Activated naive CD8-positive, alpha-beta T cell treated with anti-CD3 and anti-CD28 coated beads, Interleukin-2, amount 50 U/mL, for 16 hours (primary cell): ENCODE data around the gene MGAT4C.
"Not testable (repeated sequence)": the region's sequence is repeated elsewhere in the genome, so short reads cannot be mapped to it uniquely, and the experiment has no call there.

Source experiments
- DNase-seq: peaks from one replicate; pipeline ENCODE4 v3.0.0-alpha.2; 2020; ENCODE audit warnings: low read depth, low spot score

Gene MGAT4C

DNA sequence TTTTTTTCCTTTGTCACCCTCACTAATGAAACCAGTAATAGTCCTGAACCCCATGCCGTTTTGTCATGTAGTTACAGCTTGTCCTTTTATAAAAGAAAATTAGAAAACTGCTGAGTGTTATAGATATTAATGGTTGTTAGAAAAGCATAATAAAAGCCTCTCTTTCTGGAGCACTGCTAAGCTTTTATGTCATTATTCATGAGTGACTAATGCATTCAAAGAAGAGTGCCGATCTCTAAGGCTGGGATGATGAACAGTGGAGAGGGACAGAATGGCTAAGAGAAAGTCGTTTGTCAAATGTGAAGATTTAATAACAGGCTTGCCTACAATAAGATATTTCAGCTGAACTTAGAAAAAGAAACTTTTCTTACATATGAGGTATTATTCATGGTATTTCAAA, 121.6 kb downstream of the MGAT4C start:
- no peak for DNase-seq

DNA sequence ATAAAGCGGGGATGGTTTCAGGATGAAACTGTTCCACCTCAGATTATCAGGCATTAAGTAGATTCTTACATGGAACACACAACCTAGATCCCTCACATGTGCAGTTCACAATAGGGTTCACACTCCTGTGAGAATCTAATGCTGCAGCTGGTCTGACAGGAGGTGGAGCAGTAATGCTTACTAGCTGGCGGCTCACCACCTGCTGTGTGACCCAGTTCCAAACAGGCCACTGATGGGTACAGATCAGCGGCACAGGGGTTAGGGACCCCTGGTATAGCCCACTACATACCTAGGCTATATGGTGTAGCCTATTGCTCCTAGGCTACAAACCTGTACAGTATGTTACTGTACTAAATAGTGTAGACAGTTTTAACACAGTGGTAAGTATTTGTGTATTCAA, 129.3 kb downstream of the MGAT4C start:
- DNase-seq, result not testable (repeated sequence)

DNA sequence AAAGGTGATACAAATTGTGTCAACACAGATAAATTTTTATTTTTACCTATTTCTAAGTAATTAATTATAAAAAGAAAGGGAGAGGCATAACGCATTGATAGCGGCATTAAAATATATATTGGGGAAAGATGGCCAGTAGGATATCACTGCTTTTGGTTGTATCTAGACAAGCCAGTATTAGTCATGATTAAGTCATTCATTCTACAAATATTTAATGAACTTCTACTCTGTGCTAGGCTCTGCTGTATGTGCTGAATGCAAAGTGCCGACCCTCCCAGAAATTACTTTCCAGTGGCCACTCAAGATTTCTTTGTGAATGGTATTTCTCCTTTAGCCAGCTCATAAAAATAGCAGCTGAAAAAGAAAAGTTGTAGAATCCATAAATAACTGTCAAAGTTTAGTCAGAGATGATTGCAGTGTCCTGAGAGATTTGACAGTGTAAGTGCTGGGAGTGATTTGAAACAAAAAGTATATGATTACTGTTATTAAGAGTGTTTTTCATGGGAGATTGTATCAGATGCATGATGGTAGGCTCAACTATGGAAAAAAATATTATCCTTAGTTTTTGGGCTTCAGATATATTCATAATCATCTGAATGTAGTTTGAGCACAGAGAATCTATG, 133.2 kb downstream of the MGAT4C start:
- no peak for DNase-seq

DNA sequence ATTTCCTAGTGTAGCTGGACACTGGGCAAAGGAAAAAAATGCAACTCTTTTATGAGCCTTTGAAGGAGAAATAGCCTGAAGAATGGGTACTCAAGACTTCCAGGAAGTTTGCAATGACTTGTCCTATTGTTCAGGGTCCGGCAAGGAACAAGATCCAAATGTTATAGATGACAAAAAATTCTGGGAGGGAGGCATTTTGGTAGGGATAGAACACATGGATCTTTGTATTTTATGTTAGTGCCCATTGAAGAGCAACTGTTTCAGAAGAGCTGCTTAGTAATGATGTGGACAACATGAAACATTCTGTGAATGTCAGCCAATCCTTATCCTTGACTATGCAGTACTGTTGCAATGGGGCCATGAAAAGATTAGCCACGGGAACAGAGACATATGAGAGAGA, 138.0 kb downstream of the MGAT4C start:
- no peak for DNase-seq

DNA sequence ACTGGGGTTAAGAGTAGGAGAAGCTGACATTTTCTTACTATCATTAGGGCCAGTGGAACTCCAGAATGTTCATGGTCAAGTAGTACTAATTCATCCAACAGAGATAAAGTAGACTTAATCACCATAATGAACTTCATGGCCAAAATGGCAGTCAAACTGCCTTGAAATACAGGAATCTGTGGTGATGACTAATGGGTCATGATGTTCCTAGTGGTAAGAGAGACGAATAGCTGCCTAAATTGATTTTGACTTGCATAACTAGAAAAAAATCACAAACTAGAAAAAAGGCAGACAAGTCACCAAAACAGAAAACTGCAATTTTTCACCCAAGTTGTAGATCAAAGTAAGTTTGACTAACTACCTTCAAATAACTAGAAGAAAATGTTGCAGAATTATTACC, 138.5 kb downstream of the MGAT4C start:
- DNase-seq, result no peak

DNA sequence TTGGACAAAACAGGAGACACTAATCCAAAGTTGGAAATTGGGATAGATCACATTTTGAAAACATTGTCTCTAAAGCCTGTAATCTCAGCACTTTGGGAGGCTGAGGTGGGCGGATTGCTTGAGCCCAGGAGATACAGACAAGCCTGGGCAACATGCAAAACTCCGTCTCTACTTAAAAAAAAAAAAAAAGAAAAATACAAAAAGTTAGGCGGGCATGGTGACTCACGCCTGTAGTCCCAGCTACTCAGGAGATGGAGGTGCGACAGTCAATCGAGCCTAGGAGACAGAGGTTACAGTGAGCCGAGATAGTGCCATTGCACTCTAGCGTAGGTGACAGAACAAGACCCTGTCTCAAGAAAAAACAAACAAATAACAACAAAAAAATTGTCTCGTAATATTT, 152.1 kb downstream of the MGAT4C start:
- no peak for DNase-seq

DNA sequence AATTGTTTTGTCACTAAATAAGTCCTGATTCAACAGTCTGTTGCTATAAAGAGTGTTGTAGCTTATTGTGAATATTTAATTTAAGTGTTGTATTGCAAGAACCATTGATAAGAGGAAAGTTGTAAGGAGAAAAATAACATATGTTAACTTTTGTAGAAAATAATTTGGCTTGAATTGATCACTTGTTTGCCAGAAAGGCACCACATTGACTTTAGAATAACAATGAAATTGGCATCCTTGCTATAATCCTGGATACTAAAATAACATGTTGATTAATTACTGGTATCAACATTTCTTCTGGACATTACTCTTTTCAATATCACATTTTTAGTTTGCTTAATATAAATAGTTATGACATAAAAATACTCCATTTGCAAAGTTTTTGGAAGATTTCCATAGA, 159.0 kb downstream of the MGAT4C start:
- DNase-seq, result no peak

DNA sequence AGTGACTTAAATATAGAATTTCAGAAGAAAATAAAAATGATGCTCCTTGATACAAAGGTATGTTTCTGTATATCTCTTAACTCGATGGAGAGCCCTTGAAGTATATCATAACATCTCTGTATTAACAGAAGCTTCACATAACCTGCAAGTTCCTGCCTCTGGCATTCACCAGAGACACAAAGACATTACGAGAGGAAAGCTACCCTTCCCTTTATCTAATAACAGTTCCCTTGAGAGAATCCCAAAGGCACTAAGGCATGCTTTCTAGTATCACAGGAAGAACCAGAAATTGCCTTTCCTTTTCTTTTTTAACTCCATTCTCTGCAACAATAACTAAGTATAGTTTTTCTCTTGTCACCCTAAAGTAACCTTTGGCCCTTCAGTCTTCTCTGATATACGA, 164.5 kb downstream of the MGAT4C start:
- DNase-seq, result no peak

DNA sequence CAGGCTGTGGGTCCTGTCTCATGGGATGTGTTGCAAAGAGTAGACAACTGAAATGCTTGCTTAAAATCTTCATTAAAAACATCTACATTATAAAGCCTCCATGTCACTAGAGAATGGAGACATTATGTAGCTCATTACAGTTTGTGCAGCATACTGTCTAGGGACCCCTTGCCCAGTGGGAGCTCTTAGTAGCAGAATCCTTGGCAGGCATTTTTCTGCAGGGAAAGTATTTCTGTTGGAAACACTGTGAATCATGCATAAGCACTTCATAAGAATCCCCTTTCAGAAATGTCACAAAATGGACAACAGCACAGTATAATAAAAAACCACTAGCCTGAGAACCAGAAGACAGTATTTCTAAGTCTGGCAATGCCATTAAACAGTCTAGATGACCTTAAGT, 174.3 kb downstream of the MGAT4C start:
- no peak for DNase-seq

DNA sequence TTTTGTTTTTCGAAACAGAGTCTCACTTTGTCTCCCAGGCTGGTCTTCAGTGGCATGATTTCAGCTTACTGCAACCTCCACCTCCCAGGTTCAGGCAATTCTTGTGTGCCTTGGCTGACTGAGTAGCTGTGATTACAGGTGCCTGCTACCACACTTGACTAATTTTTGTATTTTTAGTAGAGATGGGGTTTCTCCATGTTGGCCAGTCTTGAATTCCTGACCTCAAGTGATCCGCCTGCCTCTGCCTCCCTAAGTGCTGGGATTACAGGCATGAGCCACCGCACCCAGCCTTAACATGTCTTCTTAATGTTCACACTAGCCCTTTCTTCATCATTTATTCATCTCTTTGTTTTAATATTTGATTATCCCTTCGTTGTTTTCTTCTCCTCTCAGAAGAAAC, 197.1 kb downstream of the MGAT4C start:
- DNase-seq, result not testable (repeated sequence)

DNA sequence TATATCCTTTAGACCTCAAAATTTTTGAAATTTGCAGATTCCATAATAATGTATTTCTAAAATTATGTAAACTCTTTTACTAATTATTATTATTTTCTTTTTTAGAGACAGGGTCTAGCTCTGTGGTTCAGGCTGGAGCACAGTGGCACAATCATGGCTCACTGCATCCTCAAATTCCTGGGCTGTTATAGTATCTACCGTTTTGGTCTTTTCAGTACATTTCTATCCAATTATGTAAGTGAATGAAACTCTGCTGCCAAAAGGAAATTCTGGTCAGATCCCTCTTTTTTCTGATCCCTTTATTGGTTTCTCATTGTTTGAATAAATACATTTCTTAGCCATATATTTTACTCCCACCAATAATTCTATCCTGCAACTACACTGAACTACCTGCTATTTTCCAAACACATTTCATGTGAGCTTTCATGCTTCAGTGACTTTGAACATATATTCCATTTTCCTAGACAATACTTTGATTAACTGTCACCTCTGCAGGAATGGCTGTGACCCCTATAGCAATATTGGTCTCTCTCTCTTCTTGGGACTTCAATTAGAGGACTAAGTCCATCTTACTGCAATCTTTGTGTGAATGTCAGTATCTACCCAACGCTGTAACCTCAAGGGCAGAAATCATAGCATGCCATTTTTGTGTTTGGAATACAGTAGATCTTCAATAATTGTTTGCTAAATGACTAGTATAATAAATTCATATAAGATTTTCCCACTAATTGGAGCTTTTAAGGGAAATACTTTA, 198.9 kb downstream of the MGAT4C start:
- DNase-seq, result no peak

DNA sequence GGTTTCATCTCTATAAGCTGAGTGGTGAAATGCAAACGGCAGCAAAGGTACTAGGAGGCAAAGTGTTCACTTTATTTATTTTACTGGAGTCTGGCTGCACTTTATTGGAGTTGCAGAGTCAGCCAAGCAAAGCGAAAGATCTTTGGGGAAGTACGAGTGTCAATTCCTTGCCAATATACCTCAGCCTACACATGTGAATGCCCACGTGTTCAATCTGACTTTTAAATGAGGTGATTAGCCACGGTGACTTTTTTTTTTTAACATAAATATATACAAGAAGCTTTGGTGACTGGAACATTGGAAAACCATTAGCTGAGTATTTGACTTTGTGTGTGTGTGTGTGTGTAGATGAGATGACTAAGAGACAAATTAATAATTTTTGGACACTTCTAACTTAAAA, 203.3 kb downstream of the MGAT4C start:
- DNase-seq, result no peak

DNA sequence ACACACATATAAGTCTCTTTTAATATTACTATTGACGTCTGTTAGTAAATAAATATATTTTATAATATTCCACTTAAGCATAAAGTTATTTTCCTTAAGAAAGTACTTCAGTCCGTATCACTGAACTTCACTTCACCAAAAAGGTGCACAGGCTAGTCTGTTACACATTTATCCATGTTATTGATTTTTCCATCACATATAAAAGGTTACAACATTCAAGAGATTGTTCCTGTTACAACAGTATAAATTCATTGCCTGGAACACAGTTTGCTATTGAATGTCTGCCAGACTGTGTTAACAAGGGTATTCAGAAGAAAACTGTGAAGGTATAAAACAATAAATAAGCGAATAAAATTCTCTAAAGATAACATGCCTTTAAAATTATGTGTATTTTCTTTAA, 206.2 kb downstream of the MGAT4C start:
- no peak for DNase-seq

DNA sequence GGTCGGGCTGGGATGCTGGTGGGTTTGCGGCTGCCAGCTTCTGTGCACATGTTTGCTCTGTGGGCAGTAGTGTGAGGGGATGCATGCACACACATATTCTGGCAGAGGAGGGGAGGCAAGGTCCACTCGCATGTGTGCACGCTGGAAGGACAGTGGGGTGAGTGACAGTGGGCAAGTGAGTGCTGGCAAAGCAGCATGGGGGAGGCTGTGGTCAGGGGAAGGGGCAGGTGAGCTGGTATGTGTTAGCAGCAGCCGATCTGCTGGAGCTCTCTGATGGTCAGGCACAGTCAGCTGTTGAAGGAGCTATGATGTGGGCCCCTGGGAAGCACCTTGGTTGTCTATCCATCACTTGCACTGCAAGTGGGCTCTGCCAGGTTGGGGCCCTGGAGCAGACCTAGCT, 211.8 kb downstream of the MGAT4C start:
- DNase-seq, result no peak

DNA sequence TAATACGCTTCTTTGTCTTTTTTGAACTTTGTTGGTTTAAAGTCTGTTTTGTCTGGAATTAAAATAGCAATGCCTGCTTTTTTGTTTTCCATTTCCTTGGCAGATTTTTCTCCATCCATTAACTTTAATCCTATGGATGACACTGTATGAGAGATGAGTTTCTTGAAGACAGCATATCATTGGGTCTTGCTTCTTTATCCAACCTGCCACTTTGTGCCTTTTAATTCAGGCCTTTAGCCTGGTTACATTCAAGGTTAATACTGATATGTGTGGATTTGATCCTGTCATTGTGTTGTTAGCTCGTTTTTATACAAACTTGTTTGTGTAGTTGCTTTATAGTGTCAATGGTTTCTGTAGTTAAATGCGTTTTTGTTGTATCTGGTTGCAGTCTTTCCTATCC, 214.1 kb downstream of the MGAT4C start:
- DNase-seq, result no peak

DNA sequence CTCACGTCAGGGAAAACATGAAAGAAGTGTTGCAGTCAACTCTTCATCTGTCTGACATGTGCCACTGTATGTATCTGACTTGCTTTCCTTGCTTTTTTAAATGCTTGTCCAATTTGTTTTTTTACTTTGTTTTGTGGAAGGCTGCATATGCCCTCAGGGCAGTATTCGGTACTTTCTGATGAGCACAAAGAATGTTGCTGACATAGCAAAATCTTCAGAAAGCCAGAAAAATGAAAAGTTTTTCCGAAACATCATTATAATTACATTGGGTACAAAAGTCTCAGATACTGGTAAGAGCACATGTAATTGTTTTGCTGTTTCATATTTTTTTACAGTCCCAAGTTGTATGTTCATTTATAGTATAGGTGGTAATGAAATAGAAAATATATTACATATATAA, 237.8 kb downstream of the MGAT4C start:
- no peak for DNase-seq

DNA sequence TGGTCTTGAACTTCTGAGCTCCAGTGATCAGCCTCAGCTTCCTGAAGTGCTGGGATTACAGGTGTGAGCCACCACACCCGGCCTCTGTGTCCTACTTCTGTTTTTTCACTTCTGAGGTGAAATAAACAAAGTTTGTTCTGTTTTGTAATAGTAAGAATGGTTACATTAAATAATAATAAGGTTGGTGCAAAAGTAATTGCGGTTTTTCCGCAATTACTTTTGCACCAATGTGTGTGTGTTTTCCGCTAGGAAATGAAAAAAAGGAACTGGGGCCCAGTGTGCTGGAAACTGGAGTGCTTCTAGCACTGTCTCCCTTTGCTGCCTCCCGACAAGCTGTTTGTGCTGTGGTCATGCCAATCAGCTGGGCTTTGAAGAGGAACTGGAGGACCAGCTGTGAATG, 241.2 kb downstream of the MGAT4C start:
- DNase-seq, result no peak

DNA sequence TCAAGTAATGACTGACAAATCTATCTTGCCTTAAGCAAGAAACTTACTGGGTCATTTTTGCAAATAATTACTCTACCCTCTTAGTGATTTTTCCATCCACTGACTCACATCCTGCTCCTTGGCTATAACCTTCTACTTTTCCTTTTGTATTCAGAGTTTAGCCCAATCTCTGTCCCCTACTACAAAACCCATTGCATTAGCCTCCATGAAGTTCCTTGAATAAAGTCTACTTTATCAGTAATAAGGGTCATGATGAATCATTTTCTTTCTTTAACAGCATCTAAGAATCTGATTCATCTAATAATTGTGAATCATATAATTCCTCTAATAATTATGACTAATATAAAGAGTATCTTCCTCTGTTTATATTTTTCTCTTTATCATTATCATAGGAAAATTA, 249.5 kb downstream of the MGAT4C start:
- no peak for DNase-seq

DNA sequence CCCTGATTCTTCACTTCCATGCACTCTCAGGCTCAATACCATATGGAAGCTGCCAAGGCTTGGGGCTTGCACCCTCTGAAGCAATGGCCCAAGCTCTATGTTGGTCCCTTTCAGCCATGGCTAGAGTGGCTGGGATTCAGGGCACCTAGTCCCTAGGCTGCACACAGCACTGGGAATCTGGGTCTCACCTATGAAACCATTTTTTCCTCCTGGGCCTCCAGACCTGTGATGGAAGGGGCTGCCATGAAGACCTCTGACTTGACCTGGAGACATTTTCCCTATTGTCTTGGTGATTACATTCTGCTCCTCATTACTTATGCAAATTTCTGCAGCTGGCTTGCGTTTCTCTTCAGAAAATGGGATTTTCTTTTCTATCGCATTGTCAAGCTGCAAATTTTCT, 258.1 kb downstream of the MGAT4C start:
- no peak for DNase-seq

DNA sequence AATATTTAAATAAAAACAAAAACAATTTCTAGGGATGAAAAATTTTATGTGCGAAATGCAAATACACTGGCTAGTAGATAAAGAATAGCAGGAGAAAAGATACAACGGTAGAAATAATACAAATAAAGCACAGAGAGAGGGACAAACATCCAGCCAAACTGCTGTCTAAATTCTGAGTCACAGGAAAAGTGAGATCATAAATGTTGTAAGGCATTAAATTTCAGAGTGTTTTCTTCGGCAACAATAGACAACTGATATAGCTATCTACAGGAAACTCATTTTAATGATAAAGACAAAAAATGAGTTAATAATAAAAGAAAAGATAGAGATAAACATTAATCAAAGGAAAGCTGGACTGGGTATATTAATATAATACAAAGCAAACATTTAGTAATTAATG, 259.9 kb downstream of the MGAT4C start:
- no peak for DNase-seq

DNA sequence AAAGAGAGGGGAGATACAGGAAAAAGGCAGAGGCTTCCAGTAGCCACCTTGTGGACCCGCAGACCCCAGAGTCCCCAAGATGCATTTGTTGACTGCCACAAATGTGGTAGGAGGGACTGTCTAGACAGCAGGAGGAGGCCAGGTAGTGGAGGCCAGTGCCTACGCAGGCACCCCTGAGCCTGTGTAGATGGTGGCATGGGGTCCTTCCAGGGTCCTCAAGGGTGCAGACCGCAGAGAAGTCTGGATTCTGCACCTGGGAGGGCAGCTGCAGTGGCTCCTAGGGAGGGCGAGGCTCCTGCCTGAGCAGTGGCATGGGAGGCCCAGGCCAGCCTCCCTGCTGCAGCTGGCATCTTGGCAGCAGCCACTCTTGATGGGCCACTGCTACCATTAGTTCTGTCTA, 262.4 kb downstream of the MGAT4C start:
- DNase-seq, result no peak

DNA sequence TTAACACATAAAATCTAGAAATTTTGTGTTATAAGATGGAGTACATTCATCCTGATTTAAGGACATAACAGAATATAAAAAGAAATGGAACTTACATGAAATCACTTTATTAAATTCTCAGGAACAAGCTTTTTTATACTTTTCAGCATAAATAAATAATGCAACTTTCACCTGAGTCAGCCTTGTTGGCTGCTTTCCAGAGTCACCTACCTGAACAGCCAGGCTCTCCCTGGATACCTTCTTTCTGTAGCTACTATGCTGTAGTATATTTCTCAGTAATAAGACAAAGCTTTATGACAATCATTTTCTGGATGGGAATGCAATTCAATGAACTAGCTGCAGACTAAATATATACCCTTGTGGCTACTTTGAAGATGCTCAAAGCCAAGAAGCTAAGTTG, 270.2 kb downstream of the MGAT4C start:
- no peak for DNase-seq

DNA sequence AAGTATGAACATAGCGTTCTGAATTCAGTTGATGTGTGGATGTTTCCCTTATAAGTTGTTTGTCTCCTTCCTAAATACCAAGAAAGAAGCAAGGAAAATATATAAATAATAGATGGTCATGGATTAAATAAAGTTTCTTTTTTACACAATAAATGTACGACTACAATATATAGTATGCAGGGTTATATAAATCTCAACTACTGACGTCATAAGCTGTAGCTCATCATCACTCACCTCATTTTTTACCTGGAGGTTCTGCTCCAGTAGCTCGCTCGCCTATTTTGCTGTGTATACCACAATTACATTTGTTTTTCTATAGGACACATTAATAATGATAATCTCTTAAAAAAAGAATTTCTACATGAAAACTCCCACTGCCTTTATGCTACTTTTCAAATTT, 272.6 kb downstream of the MGAT4C start:
- no peak for DNase-seq

DNA sequence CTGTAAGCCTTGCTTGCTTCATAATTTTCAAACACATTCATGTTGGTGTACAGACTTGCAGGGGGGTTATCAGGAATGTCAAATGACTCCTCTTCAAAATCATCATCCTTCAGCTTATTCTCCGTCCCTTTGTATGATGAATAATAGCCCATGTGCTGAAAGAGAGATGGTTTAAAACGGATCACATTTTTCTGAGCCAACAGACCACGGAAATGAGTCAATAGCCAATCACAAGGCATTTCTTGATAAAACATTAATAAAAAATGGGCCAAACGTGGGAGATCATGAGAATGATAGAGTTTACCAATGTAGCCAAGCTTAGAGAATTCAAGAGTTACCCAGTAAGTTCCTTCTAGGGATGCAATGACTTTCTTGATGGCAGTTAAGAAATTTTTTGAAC, 276.6 kb downstream of the MGAT4C start:
- no peak for DNase-seq
